ENCODE data around the gene CHST11. TPM values are rescaled to one million over a fixed set of nuclear protein-coding genes. Genes with fewer than 3 reads are reported as not detected.

CHST11 gene
- total RNA-seq, 1 experiment from 2014 or later: 6.7 TPM

- Mint-ChIP-seq H3K4me1 (peaks cover 11 to 19% of the 10 kb centered on the region in 2 experiments), H3K27me3 (ENCODE audit: low read depth) (no peaks in the 10 kb centered on the region; the same call in 1 of the 2 replicates), H3K4me3 (no peak overlapping the region), H3K27ac (no peak overlapping the region), H3K36me3 (ENCODE audit: insufficient read depth in 1 of 3, low read depth in 3 of 3) (peaks cover 2 to 13% (median 6%) of the 10 kb centered on the region in 3 experiments; a peak in 6 of 7 replicates), H3K9me3 (peaks cover 10% of the 10 kb centered on the region in 2 experiments; a peak in 4 of 5 replicates)
- no peak overlapping the region for H3K4me2 ChIP-seq (ENCODE audit: insufficient read depth, insufficient read length, low read length)
- no peak overlapping the region for H3K4ac ChIP-seq (ENCODE audit: low read depth, low read length)
- H2BK120ac ChIP-seq (ENCODE audit: low read depth, low read length, poor library complexity, severe bottlenecking): no peak overlapping the region
- no peak overlapping the region for H2AFZ ChIP-seq (ENCODE audit: low read length)
- TF ChIP-seq CTCF (conservative IDR thresholded peaks at IDR 0.05): no peak
- H3K79me1 ChIP-seq (ENCODE audit: insufficient read depth, low read depth, low read length, poor library complexity, severe bottlenecking): no peaks in the 10 kb centered on the region
- H3K18ac ChIP-seq (ENCODE audit: insufficient read length, low read depth, low read length): no peak overlapping the region
- no peak overlapping the region for H3T11ph ChIP-seq (ENCODE audit: low read length)
- H2BK20ac ChIP-seq (ENCODE audit: low read depth, low read length, poor library complexity, severe bottlenecking): no peak overlapping the region
- no peaks in the 10 kb centered on the region for H3K23me2 ChIP-seq (ENCODE audit: insufficient read length, low read depth, low read length, poor library complexity, severe bottlenecking)
- no peak overlapping the region for H3K56ac ChIP-seq (ENCODE audit: insufficient read length, low read depth, low read length)
- no peaks in the 10 kb centered on the region for H3K9me3 ChIP-seq (ENCODE audit: control insufficient read depth, low read depth, low read length)
- H3K27me3 ChIP-seq (ENCODE audit: insufficient read depth, low read length): no peaks in the 10 kb centered on the region; the same call in 1 of the 2 replicates
- no peaks in the 10 kb centered on the region for H4K20me1 ChIP-seq (ENCODE audit: control insufficient read depth, insufficient read depth, insufficient read length)
- no peak overlapping the region for H3K9ac ChIP-seq (ENCODE audit: extremely low read depth, insufficient read length, low read length)
- no peak overlapping the region for H3K27ac ChIP-seq (ENCODE audit: insufficient read length, low read depth, low read length)
- no peak overlapping the region for H2BK15ac ChIP-seq (ENCODE audit: low read depth, low read length)
- H4K8ac ChIP-seq (replicated peaks; ENCODE audit: insufficient read length, low read depth, low read length): no peak overlapping the region
- H4K91ac ChIP-seq (ENCODE audit: insufficient read length, low read depth, low read length): no peak overlapping the region
- H2AK5ac ChIP-seq (ENCODE audit: insufficient read length, low read length): no peak overlapping the region
- no CpG with 5 or more reads among the region's 9 CpGs for WGBS (ENCODE audit: extremely low coverage, insufficient read length, low lambda C conversion rate)
- H4K5ac ChIP-seq (ENCODE audit: insufficient read length, low read depth, low read length): no peak overlapping the region
- no peak overlapping the region for H2BK5ac ChIP-seq (ENCODE audit: insufficient read length, low read length)
- no peak for DNase-seq
- H3K4me1 ChIP-seq (ENCODE audit: insufficient read depth, low read length): no peaks in the 10 kb centered on the region
- no peak overlapping the region for H3K23ac ChIP-seq (ENCODE audit: insufficient read length, low read depth, low read length)
- H3K14ac ChIP-seq (ENCODE audit: insufficient read depth, low read length): no peak overlapping the region
- no peak overlapping the region for H2BK12ac ChIP-seq (ENCODE audit: insufficient read length, low read depth, low read length)
- H3K79me2 ChIP-seq (ENCODE audit: insufficient read depth, low read length): no peaks in the 10 kb centered on the region
Observed at GRCh38 chr12:104549815-104550480, 93.2 kb downstream of the CHST11 start.
